GM12865 (cell line): ENCODE measurements around the gene RBMS1.

ENCODE experiments used
- DNase-seq: peaks from one replicate; pipeline ENCODE4 v3.0.0; 2010; ENCODE audit warnings: low read depth
- H3K4me3 ChIP-seq: 2 replicates; pipeline ENCODE4 v1.5.1; 2011; ENCODE audit warnings: mild to moderate bottlenecking, low read depth, low read length, control low read depth
- TF ChIP-seq, protein P1 (sequence below): IDR thresholded peaks from 2 replicates; pipeline ENCODE4 v1.5.1; 2011; ENCODE audit warnings: low read length, control low read depth, low read depth, inconsistent platforms; ENCODE audit not compliant: insufficient read depth; ENCODE audit errors: missing control alignments

The RBMS1 gene

DNA sequence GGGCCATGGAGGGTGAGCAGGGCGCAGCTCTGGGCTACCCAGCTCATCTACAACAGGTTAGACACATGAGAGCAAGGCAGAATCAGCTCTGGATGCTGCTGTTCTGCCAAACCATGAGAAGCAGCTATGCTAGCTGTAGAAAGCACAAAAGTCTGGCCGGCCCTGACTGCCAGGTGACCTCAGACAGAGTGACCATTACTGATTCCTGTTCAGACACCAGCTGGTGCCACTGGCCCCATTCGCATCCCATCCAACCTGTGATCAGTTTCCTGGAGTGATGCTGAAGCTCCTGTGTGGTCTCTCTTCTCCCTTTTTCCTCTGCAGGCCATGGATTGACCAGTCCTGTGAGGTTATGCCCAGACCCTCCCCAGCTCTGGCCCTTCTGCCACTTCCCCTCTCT, 14.3 kb downstream of the RBMS1 start:
- no peak for DNase-seq
- no peak overlapping the region for H3K4me3 ChIP-seq
- TF ChIP-seq, protein P1, sequence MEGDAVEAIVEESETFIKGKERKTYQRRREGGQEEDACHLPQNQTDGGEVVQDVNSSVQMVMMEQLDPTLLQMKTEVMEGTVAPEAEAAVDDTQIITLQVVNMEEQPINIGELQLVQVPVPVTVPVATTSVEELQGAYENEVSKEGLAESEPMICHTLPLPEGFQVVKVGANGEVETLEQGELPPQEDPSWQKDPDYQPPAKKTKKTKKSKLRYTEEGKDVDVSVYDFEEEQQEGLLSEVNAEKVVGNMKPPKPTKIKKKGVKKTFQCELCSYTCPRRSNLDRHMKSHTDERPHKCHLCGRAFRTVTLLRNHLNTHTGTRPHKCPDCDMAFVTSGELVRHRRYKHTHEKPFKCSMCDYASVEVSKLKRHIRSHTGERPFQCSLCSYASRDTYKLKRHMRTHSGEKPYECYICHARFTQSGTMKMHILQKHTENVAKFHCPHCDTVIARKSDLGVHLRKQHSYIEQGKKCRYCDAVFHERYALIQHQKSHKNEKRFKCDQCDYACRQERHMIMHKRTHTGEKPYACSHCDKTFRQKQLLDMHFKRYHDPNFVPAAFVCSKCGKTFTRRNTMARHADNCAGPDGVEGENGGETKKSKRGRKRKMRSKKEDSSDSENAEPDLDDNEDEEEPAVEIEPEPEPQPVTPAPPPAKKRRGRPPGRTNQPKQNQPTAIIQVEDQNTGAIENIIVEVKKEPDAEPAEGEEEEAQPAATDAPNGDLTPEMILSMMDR = no peak

DNA sequence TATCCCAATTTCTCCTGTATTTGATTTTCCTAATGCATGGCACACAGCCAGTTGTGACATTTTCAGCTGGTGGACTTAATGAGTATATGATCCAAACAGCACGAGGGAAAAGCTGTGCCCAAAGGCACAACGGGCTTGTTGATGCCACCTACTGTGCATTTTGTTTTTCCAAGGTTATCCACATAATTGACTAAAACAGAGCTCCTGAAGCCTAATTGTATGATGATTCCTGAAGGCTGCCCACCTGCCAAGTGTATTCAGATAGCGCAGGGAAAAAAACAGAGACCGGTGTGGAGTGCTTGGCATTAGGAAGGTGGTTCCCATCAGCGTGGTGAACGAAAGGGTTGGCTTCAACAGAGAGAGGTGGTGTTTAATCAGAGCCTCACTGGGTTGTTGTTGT, 14.9 kb downstream of the RBMS1 start:
- DNase-seq = no peak
- H3K4me3 ChIP-seq = no peak overlapping the region
- TF ChIP-seq, protein P1 = no peak

DNA sequence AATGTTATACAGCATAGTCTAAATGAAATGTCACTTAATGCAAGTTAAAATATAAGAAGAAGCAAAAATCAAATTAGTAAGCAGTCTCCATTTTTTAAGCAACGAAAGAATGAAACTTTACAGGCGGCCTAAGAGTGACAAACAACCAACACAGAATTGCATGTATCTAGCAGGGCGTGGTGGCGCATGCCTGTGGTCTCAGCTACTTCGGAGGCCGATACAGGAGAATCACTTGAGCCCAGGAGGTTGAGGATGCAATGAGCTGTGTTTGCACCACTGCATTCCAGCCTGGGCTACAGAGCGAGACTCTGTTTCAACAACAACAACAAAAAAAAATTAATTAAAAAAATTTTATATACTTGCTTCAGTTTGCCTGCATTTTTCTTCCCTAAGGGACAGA, 16.6 kb downstream of the RBMS1 start:
- DNase-seq = no peak
- TF ChIP-seq, protein P1 = no peak
- H3K4me3 ChIP-seq = no peak overlapping the region

DNA sequence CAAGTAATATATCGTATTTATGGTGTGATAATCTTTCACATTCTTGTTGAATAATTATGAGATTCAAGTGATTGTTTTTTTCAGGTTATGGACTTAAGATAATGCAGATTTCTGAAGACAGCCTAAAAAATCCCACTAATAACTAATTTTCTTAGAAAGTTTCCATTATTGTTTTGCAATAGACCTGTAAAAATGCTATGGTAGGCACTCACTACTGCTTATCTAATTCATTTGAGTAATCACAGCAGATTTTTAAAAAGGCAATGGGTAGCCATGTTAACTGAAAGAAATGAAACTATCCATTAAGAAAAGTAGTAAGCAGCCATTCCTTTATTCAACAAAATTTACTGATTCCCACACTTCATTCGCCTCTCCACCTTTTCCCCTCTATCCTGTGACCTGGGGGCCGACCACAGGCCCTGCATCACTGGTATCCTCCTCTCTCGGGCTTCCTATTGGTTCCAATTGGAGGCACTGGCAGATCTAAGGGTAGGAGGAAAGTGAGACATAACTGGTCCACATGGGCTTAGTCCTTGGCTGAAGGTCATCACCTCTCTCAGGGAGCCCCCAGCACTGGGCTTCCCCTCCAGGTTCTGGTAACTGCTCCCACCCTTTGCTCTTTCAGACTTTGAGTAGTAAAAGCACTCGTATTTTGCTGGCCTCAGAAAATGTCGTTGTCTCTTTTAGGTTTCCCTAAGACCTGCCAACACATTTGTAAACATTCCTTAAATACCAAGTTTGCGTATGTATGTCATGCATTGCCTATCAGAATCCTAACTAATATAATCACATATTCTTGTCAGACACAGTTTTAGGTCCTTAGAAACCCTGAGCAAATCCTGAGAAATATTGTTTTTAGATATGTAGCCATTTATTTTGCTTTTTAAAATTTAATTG, 18.5 kb downstream of the RBMS1 start:
- no peak for DNase-seq
- TF ChIP-seq, protein P1 = no peak
- no peak overlapping the region for H3K4me3 ChIP-seq

DNA sequence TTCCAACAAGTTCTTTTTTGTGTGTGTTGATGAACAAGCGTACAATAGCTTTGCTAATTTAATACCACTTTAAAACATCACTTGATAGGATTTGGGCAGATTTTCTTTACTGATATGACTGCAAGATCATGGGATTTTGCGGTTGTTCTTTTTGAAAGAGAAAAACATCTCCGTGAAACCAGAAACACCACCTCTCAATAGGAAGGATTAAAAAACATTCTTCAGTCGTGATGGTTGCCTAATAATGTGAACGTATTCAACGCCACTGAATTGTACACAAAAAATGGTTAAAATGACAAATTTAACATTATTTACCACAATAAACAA, 19.3 kb downstream of the RBMS1 start:
- TF ChIP-seq, protein P1 = no peak
- DNase-seq = no peak
- no peak overlapping the region for H3K4me3 ChIP-seq

DNA sequence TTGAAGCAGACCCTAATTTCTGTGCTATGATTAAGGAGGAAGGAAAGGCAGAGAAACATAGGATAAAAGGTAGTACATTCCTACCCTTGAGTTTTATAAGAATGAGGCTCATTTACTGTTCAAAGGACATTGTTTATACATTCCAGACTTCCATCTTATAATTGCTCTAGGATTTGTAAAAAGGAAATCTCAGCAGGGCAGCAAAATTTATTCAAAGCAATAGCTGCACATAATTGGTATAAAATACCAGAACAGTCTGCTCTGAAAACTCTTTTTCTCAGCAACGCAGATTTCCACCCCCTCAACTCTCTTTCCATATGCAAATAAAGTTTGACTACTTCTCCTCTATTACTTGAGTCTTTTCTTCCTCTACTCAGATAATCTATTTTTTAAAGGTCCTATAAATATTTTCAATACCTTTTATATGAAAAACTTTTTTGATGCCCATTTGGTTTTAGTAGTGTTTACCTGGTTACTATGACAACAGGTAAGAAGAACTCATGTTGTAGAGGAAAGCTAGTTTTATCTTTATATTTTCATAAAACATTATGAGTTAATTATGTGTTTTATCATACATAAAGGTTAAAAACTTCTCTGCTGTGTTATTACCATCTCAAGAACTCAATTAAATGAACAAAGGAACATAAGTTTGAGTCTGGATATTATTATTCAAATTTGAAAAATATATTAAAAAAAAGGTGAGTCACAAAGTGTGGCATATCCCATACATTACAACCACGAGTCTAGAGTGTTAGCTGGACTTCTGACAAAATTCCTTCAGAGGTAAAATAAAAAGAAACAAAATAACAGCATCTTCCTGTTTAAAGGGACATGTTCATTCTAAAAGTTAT, 19.9 kb downstream of the RBMS1 start:
- DNase-seq = no peak
- TF ChIP-seq, protein P1 = no peak
- no peak overlapping the region for H3K4me3 ChIP-seq
